ENCODE measurements around the gene PRR19.

The PRR19 gene

DNA sequence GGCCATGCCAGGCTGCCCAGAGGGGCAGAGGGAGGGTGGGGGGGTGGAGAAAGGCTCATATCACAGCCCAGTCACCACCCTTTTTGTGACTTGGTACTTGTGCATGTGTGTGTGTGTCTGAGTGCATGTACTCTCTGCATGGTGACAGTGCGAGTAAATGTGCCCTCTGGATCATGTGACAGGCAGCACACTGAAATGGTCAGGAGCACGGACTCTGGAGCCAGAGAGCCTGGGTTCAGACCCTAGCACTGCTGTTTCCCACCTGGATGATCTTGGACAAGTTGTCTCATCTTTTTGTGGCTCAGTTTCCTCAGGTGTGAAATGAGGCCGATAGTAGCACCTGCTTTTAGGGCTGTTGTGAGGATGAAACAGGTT is 30.9 kb upstream of the PRR19 start:
- H3K36me3 ChIP-seq (ENCODE audit: control insufficient read depth in 5 of 5, insufficient read depth in 5 of 5, low read length in 5 of 5), result peaks cover 0 to 40% (median 37%) of the 10 kb centered on the region in 5 donors
- H3K9ac ChIP-seq (ENCODE audit: low read length in 5 of 5), result peak overlapping the region in 1 of 5 donors; percentile 96
- H3K4me1 ChIP-seq (ENCODE audit: control insufficient read depth in 5 of 5, insufficient read depth in 5 of 5, low read length in 5 of 5), result peaks cover 12 to 45% (median 36%) of the 10 kb centered on the region in 5 donors
- peak overlapping the region; percentile 97 for H3K27ac ChIP-seq (ENCODE audit: low read depth, low read length)
- H3K27me3 ChIP-seq (ENCODE audit: control insufficient read depth in 5 of 5, insufficient read depth in 4 of 5, low read length in 5 of 5), result peaks cover 0 to 5% (median 0%) of the 10 kb centered on the region in 5 donors
- H3K4me3 ChIP-seq (ENCODE audit: low read depth in 1 of 5, low read length in 5 of 5), result peak overlapping the region; percentile 49 to 81 (median 69)
- H3K9me3 ChIP-seq (ENCODE audit: control insufficient read depth in 5 of 5, low read length in 5 of 5), result no peaks in the 10 kb centered on the region

GRCh38 chr19:42271861-42272534 is 29.9 kb upstream of the PRR19 start:
- peaks cover 0 to 40% (median 39%) of the 10 kb centered on the region in 5 donors for H3K36me3 ChIP-seq (ENCODE audit: control insufficient read depth in 5 of 5, insufficient read depth in 5 of 5, low read length in 5 of 5)
- H3K27ac ChIP-seq (ENCODE audit: low read depth, low read length), result no peak overlapping the region
- no peak overlapping the region for H3K4me3 ChIP-seq (ENCODE audit: low read depth in 1 of 5, low read length in 5 of 5)
- no peak overlapping the region for H3K9ac ChIP-seq (ENCODE audit: low read length in 5 of 5)
- H3K27me3 ChIP-seq (ENCODE audit: control insufficient read depth in 5 of 5, insufficient read depth in 4 of 5, low read length in 5 of 5), result peaks cover 0 to 5% (median 0%) of the 10 kb centered on the region in 5 donors
- H3K4me1 ChIP-seq (ENCODE audit: control insufficient read depth in 5 of 5, insufficient read depth in 5 of 5, low read length in 5 of 5), result peaks cover 13 to 53% (median 44%) of the 10 kb centered on the region in 5 donors
- no peaks in the 10 kb centered on the region for H3K9me3 ChIP-seq (ENCODE audit: control insufficient read depth in 5 of 5, low read length in 5 of 5)

DNA sequence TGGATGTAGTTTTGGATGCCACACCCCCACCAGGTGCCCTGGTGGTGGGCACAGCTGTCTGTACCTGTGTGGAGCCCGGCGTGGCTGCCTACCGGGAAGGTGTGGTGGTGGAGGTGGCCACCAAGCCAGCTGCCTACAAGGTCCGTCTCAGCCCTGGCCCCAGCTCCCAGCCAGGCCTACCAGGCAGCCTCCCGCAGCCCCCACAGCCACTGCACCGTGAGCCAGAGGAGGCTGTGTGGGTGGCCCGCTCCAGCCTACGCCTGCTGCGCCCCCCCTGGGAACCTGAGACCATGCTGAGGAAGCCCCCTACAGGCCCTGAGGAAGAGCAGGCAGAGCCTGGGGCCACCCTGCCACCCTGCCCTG is 29.4 kb upstream of the PRR19 start:
- Histone ChIP-seq H3K9ac (ENCODE audit: low read length in 5 of 5) (no peak overlapping the region), H3K4me1 (ENCODE audit: control insufficient read depth in 5 of 5, insufficient read depth in 5 of 5, low read length in 5 of 5) (peaks cover 13 to 55% (median 47%) of the 10 kb centered on the region in 5 donors), H3K27ac (ENCODE audit: low read depth, low read length) (no peak overlapping the region), H3K4me3 (ENCODE audit: low read depth in 1 of 5, low read length in 5 of 5) (no peak overlapping the region), H3K27me3 (ENCODE audit: control insufficient read depth in 5 of 5, insufficient read depth in 4 of 5, low read length in 5 of 5) (peaks cover 0 to 5% (median 0%) of the 10 kb centered on the region in 5 donors), H3K36me3 (ENCODE audit: control insufficient read depth in 5 of 5, insufficient read depth in 5 of 5, low read length in 5 of 5) (peaks cover 0 to 40% (median 39%) of the 10 kb centered on the region in 5 donors), H3K9me3 (ENCODE audit: control insufficient read depth in 5 of 5, low read length in 5 of 5) (no peaks in the 10 kb centered on the region)

GRCh38 chr19:42272989-42273406 is 28.9 kb upstream of the PRR19 start:
- Histone ChIP-seq H3K9ac (ENCODE audit: low read length in 5 of 5) (no peak overlapping the region), H3K27me3 (ENCODE audit: control insufficient read depth in 5 of 5, insufficient read depth in 4 of 5, low read length in 5 of 5) (peaks cover 0 to 5% (median 0%) of the 10 kb centered on the region in 5 donors), H3K27ac (ENCODE audit: low read depth, low read length) (no peak overlapping the region), H3K4me3 (ENCODE audit: low read depth in 1 of 5, low read length in 5 of 5) (no peak overlapping the region), H3K4me1 (ENCODE audit: control insufficient read depth in 5 of 5, insufficient read depth in 5 of 5, low read length in 5 of 5) (peaks cover 13 to 55% (median 47%) of the 10 kb centered on the region in 5 donors), H3K9me3 (ENCODE audit: control insufficient read depth in 5 of 5, low read length in 5 of 5) (no peaks in the 10 kb centered on the region), H3K36me3 (ENCODE audit: control insufficient read depth in 5 of 5, insufficient read depth in 5 of 5, low read length in 5 of 5) (peaks cover 0 to 40% (median 39%) of the 10 kb centered on the region in 5 donors)

- Histone ChIP-seq H3K9ac (ENCODE audit: low read length in 5 of 5) (no peak overlapping the region), H3K27me3 (ENCODE audit: control insufficient read depth in 5 of 5, insufficient read depth in 4 of 5, low read length in 5 of 5) (peaks cover 0 to 3% (median 0%) of the 10 kb centered on the region in 5 donors), H3K4me1 (ENCODE audit: control insufficient read depth in 5 of 5, insufficient read depth in 5 of 5, low read length in 5 of 5) (peaks cover 12 to 60% (median 52%) of the 10 kb centered on the region in 5 donors), H3K9me3 (ENCODE audit: control insufficient read depth in 5 of 5, low read length in 5 of 5) (no peaks in the 10 kb centered on the region), H3K4me3 (ENCODE audit: low read depth in 1 of 5, low read length in 5 of 5) (no peak overlapping the region), H3K36me3 (ENCODE audit: control insufficient read depth in 5 of 5, insufficient read depth in 5 of 5, low read length in 5 of 5) (peaks cover 0 to 40% (median 39%) of the 10 kb centered on the region in 5 donors), H3K27ac (ENCODE audit: low read depth, low read length) (no peak overlapping the region)
These were observed 28.4 kb upstream of the PRR19 start for GRCh38 chr19:42273407-42274064.

- no peak overlapping the region for H3K27ac ChIP-seq (ENCODE audit: low read depth, low read length)
- no peak overlapping the region for H3K9ac ChIP-seq (ENCODE audit: low read length in 5 of 5)
- H3K4me1 ChIP-seq (ENCODE audit: control insufficient read depth in 5 of 5, insufficient read depth in 5 of 5, low read length in 5 of 5), result peaks cover 9 to 66% (median 59%) of the 10 kb centered on the region in 5 donors
- no peaks in the 10 kb centered on the region for H3K27me3 ChIP-seq (ENCODE audit: control insufficient read depth in 5 of 5, insufficient read depth in 4 of 5, low read length in 5 of 5)
- H3K9me3 ChIP-seq (ENCODE audit: control insufficient read depth in 5 of 5, low read length in 5 of 5), result no peaks in the 10 kb centered on the region
- peaks cover 0 to 40% (median 39%) of the 10 kb centered on the region in 5 donors for H3K36me3 ChIP-seq (ENCODE audit: control insufficient read depth in 5 of 5, insufficient read depth in 5 of 5, low read length in 5 of 5)
- no peak overlapping the region for H3K4me3 ChIP-seq (ENCODE audit: low read depth in 1 of 5, low read length in 5 of 5)
These were observed 27.8 kb upstream of the PRR19 start for GRCh38 chr19:42274065-42274682.

GRCh38 chr19:42275103-42275502 is 26.8 kb upstream of the PRR19 start:
- no peak overlapping the region for H3K4me3 ChIP-seq (ENCODE audit: low read depth in 1 of 5, low read length in 5 of 5)
- no peak overlapping the region for H3K9ac ChIP-seq (ENCODE audit: low read length in 5 of 5)
- H3K4me1 ChIP-seq (ENCODE audit: control insufficient read depth in 5 of 5, insufficient read depth in 5 of 5, low read length in 5 of 5), result peaks cover 15 to 69% (median 57%) of the 10 kb centered on the region in 5 donors
- no peaks in the 10 kb centered on the region for H3K27me3 ChIP-seq (ENCODE audit: control insufficient read depth in 5 of 5, insufficient read depth in 4 of 5, low read length in 5 of 5)
- H3K27ac ChIP-seq (ENCODE audit: low read depth, low read length), result no peak overlapping the region
- no peaks in the 10 kb centered on the region for H3K9me3 ChIP-seq (ENCODE audit: control insufficient read depth in 5 of 5, low read length in 5 of 5)
- peaks cover 0 to 40% (median 39%) of the 10 kb centered on the region in 5 donors for H3K36me3 ChIP-seq (ENCODE audit: control insufficient read depth in 5 of 5, insufficient read depth in 5 of 5, low read length in 5 of 5)

GRCh38 chr19:42275517-42275916 is 26.4 kb upstream of the PRR19 start:
- H3K4me1 ChIP-seq (ENCODE audit: control insufficient read depth in 5 of 5, insufficient read depth in 5 of 5, low read length in 5 of 5), result peaks cover 13 to 67% (median 53%) of the 10 kb centered on the region in 5 donors
- no peak overlapping the region for H3K27ac ChIP-seq (ENCODE audit: low read depth, low read length)
- no peaks in the 10 kb centered on the region for H3K9me3 ChIP-seq (ENCODE audit: control insufficient read depth in 5 of 5, low read length in 5 of 5)
- peaks cover 0 to 40% (median 39%) of the 10 kb centered on the region in 5 donors for H3K36me3 ChIP-seq (ENCODE audit: control insufficient read depth in 5 of 5, insufficient read depth in 5 of 5, low read length in 5 of 5)
- no peak overlapping the region for H3K4me3 ChIP-seq (ENCODE audit: low read depth in 1 of 5, low read length in 5 of 5)
- H3K27me3 ChIP-seq (ENCODE audit: control insufficient read depth in 5 of 5, insufficient read depth in 4 of 5, low read length in 5 of 5), result no peaks in the 10 kb centered on the region
- no peak overlapping the region for H3K9ac ChIP-seq (ENCODE audit: low read length in 5 of 5)

DNA sequence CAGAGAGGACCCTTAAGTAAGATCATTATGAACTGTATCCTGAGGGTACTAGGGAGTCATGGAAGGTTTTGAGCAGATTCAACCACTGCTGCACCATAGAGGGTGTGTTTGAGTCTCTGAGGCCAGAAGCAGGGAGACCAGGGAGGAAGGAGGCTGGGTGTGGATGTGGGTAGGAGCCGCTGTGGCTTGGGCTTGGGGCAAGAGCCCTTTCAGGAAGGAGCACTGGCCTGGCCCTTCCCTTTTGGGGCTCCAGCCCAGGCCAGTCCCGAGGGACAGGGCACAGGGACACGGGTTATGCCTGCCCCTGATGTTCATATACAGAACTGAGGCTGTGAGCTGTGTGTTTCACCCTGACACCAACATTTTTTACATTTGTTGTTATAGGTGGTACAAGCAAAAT is 25.6 kb upstream of the PRR19 start:
- Histone ChIP-seq H3K36me3 (ENCODE audit: control insufficient read depth in 5 of 5, insufficient read depth in 5 of 5, low read length in 5 of 5) (peaks cover 0 to 40% (median 39%) of the 10 kb centered on the region in 5 donors), H3K9me3 (ENCODE audit: control insufficient read depth in 5 of 5, low read length in 5 of 5) (no peaks in the 10 kb centered on the region), H3K4me1 (ENCODE audit: control insufficient read depth in 5 of 5, insufficient read depth in 5 of 5, low read length in 5 of 5) (peaks cover 7 to 65% (median 48%) of the 10 kb centered on the region in 5 donors), H3K27ac (ENCODE audit: low read depth, low read length) (no peak overlapping the region), H3K27me3 (ENCODE audit: control insufficient read depth in 5 of 5, insufficient read depth in 4 of 5, low read length in 5 of 5) (no peaks in the 10 kb centered on the region), H3K4me3 (ENCODE audit: low read depth in 1 of 5, low read length in 5 of 5) (no peak overlapping the region), H3K9ac (ENCODE audit: low read length in 5 of 5) (peak overlapping the region in 1 of 5 donors; percentile 43)

- Histone ChIP-seq H3K4me1 (ENCODE audit: control insufficient read depth in 5 of 5, insufficient read depth in 5 of 5, low read length in 5 of 5) (peaks cover 7 to 65% (median 52%) of the 10 kb centered on the region in 5 donors), H3K4me3 (ENCODE audit: low read depth in 1 of 5, low read length in 5 of 5) (no peak overlapping the region), H3K27ac (ENCODE audit: low read depth, low read length) (no peak overlapping the region), H3K36me3 (ENCODE audit: control insufficient read depth in 5 of 5, insufficient read depth in 5 of 5, low read length in 5 of 5) (peaks cover 0 to 39% (median 35%) of the 10 kb centered on the region in 5 donors), H3K9me3 (ENCODE audit: control insufficient read depth in 5 of 5, low read length in 5 of 5) (no peaks in the 10 kb centered on the region), H3K27me3 (ENCODE audit: control insufficient read depth in 5 of 5, insufficient read depth in 4 of 5, low read length in 5 of 5) (no peaks in the 10 kb centered on the region), H3K9ac (ENCODE audit: low read length in 5 of 5) (no peak overlapping the region)
These were observed 25.1 kb upstream of the PRR19 start for GRCh38 chr19:42276821-42277220.

Measured in subcutaneous abdominal adipose tissue (tissue), 5 donors.